ENCODE data around the gene TRAF3IP3.

Gene TRAF3IP3

GRCh38 chr1:209800984-209801834, 45.4 kb downstream of the TRAF3IP3 start:
- TF ChIP-seq FOXA1 (IDR thresholded peaks at IDR 0.05) (no peak), BHLHE40 (IDR thresholded peaks at IDR 0.05; ENCODE audit: borderline replicate concordance) (no peak), ARNT (IDR thresholded peaks at IDR 0.05) (no peak), FOXM1 (IDR thresholded peaks at IDR 0.05; ENCODE audit: borderline replicate concordance) (no peak), ZNF384 (IDR thresholded peaks at IDR 0.05) (no peak), FOXK2 (IDR thresholded peaks at IDR 0.05) (no peak), LEF1 (IDR thresholded peaks at IDR 0.05; ENCODE audit: borderline replicate concordance) (no peak)
- TF ChIP-seq, protein P1, sequence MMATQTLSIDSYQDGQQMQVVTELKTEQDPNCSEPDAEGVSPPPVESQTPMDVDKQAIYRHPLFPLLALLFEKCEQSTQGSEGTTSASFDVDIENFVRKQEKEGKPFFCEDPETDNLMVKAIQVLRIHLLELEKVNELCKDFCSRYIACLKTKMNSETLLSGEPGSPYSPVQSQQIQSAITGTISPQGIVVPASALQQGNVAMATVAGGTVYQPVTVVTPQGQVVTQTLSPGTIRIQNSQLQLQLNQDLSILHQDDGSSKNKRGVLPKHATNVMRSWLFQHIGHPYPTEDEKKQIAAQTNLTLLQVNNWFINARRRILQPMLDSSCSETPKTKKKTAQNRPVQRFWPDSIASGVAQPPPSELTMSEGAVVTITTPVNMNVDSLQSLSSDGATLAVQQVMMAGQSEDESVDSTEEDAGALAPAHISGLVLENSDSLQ (IDR thresholded peaks at IDR 0.05), result no peak
- CTCF ChIA-PET, result no interaction called here
- POLR2A ChIA-PET, result interaction anchor here (0.9 to 1.6 kb wide), 3 partner anchors 17 to 38 kb away, joined by 4 to 6 read pairs (median 5); partner anchors contain the start of gene C1orf74
- DNase-seq (ENCODE audit: extremely low spot score), result no peak

- ChIA-PET POLR2A (interaction anchor here (1.3 to 1.6 kb wide), 3 partner anchors 18 to 37 kb away, joined by 5 to 6 read pairs (median 5); partner anchors contain the start of genes C1orf74 and UTP25), CTCF (no interaction called here)
- no peak for DNase-seq (ENCODE audit: extremely low spot score)
- TF ChIP-seq TARDBP (IDR thresholded peaks at IDR 0.05) (no peak), NFRKB (IDR thresholded peaks at IDR 0.05) (no peak), CTBP1 (IDR thresholded peaks at IDR 0.05; ENCODE audit: borderline replicate concordance) (no peak)
These were observed 46.4 kb downstream of the TRAF3IP3 start for GRCh38 chr1:209802117-209802779.

- CTCF ChIA-PET, result no interaction called here
- POLR2A ChIA-PET, result interaction anchor here (1.3 kb wide), 1 partner anchor 25 kb away, joined by 5 read pairs; the partner anchor contains the start of gene UTP25
These were observed 46.9 kb downstream of the TRAF3IP3 start for GRCh38 chr1:209802780-209803152.

GRCh38 chr1:209803568-209803967, 47.7 kb downstream of the TRAF3IP3 start:
- TF ChIP-seq ZNF384 (IDR thresholded peaks at IDR 0.05), result no peak
- no peak for TF ChIP-seq ARNT (IDR thresholded peaks at IDR 0.05)
- no peak for DNase-seq (ENCODE audit: extremely low spot score)
- CTCF ChIA-PET, result no interaction called here
- POLR2A ChIA-PET, result interaction anchor here (0.7 kb wide), 1 partner anchor 19 kb away, joined by 3 read pairs; the partner anchor contains the start of gene C1orf74

More at GRCh38 chr1:209802780-209803152, 46.9 kb downstream of the TRAF3IP3 start:
- no peak for DNase-seq (ENCODE audit: extremely low spot score)
- TF ChIP-seq NFRKB (IDR thresholded peaks at IDR 0.05) (no peak), HDGF (IDR thresholded peaks at IDR 0.05; ENCODE audit: borderline replicate concordance) (no peak), L3MBTL2 (conservative IDR thresholded peaks at IDR 0.05) (no peak), BHLHE40 (IDR thresholded peaks at IDR 0.05; ENCODE audit: borderline replicate concordance) (no peak), ZNF384 (IDR thresholded peaks at IDR 0.05) (no peak), FOXK2 (IDR thresholded peaks at IDR 0.05) (no peak)
- TF ChIP-seq, protein P1 (IDR thresholded peaks at IDR 0.05), result no peak

GRCh38 chr1:209805341-209805781, 49.5 kb downstream of the TRAF3IP3 start:
- ChIA-PET POLR2A (interaction anchor here (1.1 kb wide), 1 partner anchor 10 kb away, joined by 3 read pairs; no protein-coding TSS in a partner anchor), CTCF (no interaction called here)
- DNase-seq (ENCODE audit: extremely low spot score), result no peak
- TF ChIP-seq FOXK2 (IDR thresholded peaks at IDR 0.05) (no peak), CTBP1 (IDR thresholded peaks at IDR 0.05; ENCODE audit: borderline replicate concordance) (no peak), LEF1 (IDR thresholded peaks at IDR 0.05; ENCODE audit: borderline replicate concordance) (no peak), BHLHE40 (IDR thresholded peaks at IDR 0.05; ENCODE audit: borderline replicate concordance) (no peak), ARNT (IDR thresholded peaks at IDR 0.05) (no peak), ELF4 (IDR thresholded peaks at IDR 0.05) (no peak), SP1 (IDR thresholded peaks at IDR 0.05) (no peak), NFRKB (IDR thresholded peaks at IDR 0.05) (no peak), ZNF384 (IDR thresholded peaks at IDR 0.05) (no peak), HDGF (IDR thresholded peaks at IDR 0.05; ENCODE audit: borderline replicate concordance) (no peak), SUZ12 (IDR thresholded peaks at IDR 0.05) (no peak), FOXM1 (IDR thresholded peaks at IDR 0.05; ENCODE audit: borderline replicate concordance) (no peak), TARDBP (IDR thresholded peaks at IDR 0.05) (no peak), L3MBTL2 (conservative IDR thresholded peaks at IDR 0.05) (no peak), FOXA1 (IDR thresholded peaks at IDR 0.05) (no peak)
- TF ChIP-seq, protein P1 (IDR thresholded peaks at IDR 0.05), result no peak
